ENCODE results near the gene RANBP17.

DNA sequence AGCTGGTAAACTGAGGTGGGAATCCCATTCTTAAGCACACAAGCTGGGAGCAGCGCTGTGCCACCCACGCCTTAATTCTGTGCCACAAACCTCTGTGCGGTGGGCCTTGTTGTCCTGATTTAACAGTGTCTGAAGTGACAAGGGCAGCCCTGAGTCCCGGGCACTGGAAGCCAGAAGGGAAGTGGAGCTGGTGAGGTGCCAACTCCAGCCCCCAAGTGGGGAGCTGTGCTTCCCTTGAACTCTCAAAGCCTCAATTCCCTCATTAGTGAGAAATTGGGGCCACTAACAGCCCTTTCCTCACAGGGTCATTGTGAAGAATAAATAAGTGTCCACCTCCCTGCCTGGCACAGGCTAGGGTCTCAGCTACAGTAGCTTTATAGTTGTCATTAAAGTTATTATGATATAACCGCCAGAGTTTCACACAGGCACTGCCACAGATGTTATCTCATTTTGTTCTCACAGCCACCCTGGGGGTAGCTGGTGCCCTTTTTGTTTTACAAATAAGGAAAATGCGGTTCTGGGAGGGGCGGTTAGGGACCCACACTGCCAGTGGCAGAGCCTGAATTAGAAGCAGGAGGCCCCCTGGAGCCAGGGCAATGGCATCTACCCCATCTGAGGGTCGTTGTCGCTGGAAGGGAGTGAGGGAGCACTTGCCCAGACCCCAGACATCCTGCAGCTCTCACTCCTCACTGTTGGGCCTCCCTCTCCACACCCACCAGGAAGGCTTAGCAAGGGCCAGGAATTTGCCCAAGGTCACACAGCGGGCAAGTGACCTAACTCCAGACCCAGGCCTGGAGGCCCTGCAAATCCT, 445.2 kb downstream of the RANBP17 start:
- TF ChIP-seq, protein P1, sequence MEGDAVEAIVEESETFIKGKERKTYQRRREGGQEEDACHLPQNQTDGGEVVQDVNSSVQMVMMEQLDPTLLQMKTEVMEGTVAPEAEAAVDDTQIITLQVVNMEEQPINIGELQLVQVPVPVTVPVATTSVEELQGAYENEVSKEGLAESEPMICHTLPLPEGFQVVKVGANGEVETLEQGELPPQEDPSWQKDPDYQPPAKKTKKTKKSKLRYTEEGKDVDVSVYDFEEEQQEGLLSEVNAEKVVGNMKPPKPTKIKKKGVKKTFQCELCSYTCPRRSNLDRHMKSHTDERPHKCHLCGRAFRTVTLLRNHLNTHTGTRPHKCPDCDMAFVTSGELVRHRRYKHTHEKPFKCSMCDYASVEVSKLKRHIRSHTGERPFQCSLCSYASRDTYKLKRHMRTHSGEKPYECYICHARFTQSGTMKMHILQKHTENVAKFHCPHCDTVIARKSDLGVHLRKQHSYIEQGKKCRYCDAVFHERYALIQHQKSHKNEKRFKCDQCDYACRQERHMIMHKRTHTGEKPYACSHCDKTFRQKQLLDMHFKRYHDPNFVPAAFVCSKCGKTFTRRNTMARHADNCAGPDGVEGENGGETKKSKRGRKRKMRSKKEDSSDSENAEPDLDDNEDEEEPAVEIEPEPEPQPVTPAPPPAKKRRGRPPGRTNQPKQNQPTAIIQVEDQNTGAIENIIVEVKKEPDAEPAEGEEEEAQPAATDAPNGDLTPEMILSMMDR (IDR thresholded peaks at IDR 0.05; ENCODE audit: low read depth, low read length, poor library complexity, severe bottlenecking) = no peak
- TF ChIP-seq EZH2phosphoT487 (IDR thresholded peaks at IDR 0.05; ENCODE audit: borderline replicate concordance, low read length) = no peak

All from DOHH2 (cell line).